ENCODE data around the gene USP21.
A peak's percentile ranks its signal among the peaks of the same experiment; 100 is the strongest.
"Not testable (repeated sequence)": the region's sequence is repeated elsewhere in the genome, so short reads cannot be mapped to it uniquely, and the experiment has no call there.

The USP21 gene

DNA sequence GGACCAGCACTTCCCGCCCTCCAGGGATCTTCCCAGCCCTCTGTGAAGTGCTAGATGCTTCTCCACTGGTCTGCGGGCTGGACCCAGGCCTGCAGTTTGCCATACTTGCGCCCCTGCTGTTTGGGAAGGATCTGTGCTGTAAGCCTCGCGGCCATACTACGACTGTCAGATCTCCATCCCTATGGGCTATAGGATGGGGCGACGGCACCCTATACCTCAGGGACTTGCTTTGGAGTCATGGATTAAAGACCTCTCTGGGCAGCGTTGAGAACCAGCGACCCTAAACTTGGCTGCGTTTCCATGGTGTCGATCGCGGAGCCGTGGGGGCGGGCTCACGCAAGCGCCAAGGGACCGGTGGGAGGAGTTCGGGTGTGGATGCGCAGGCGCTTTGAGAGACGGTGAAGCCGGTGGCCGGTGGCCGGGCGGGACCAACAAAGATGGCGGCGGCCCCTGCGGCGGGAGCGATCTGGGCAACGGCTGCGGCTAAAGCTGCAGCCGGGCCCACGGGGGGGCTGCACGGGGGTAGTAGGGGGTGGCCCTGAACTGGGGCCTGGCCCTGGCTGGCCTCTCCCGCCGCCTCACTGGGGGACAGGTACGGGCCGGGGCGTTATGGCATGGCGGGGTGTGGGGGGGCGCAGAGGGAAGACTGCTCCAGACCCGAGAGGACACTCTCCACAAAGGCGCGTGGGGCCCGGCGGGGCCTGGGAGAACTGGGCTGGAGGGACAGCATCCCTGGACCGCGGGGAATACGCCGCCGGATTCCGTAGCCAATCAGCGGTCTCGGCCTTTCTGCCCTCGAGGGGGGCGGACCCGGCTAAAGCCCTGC lies at the start of gene USP21:
Gene USP21, plus strand, starts transcription at position 414 of the 826 bp plus-strand sequence. CDS start 1,141 bp downstream, outside the sequence.
- peak; percentile 84 to 88 for DNase-seq (ENCODE audit: low read depth in 2 of 2)

DNA sequence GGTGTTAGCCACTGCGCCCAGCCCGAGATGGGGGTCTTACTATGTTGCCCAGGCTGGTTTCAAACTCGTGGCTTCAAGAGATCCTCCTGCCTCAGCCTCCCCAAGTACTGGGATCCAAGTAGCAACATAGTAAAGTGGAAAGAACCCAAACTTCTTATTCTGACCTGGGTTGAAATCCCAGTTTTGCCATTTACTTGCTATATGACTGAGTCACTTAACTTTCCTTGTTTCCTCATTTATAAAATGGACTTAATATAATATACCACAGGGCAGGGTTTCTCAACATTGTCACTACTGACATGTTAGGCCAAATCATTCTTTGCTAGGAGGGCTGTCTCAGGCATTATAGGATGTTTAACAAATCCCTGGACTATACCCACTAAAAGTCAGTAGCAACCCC lies 48.2 kb upstream of the USP21 start:
- no peak for DNase-seq (ENCODE audit: low read depth in 2 of 2)

DNA sequence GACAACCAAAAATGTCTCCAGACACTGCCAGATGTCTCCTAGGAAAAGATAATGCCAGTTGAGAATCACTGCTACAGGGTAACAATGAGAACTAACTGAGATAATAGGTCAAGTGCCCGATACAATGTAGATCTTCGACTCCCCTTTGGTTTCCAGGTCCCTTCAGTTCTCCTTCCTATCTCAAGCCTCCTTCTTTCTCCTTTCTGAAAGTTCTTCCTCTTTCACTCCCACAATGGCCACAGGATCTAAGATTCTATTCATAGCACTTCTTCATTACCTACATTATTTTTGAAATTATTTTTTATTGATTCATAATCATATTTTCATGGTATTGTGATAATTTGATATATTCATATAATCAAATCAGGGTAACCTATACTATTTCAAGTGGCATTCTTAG lies 47.8 kb upstream of the USP21 start:
- no peak for DNase-seq (ENCODE audit: low read depth in 2 of 2)

GRCh38 chr1:161113915-161114314 lies 45.4 kb upstream of the USP21 start:
- DNase-seq (ENCODE audit: low read depth in 2 of 2): no peak

DNA sequence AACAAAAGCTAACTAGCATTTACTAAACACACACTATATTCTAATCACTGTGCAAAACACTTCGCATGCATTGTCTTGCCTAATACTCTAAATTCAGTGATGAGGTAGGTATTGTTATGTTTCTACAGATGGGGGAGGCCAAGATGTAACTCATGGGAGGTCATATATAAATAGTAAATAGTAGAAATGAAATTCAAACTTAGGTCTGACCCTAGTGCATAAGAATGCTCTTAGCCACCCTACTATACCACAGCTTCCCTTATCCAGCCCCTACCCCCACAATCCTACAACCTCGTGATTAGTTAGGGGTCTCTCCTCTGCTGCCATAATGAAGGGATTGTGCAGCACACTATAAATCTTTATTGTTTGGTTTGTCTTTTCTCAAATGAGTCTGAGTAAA lies 44.7 kb upstream of the USP21 start:
- DNase-seq (ENCODE audit: low read depth in 2 of 2): no peak

DNA sequence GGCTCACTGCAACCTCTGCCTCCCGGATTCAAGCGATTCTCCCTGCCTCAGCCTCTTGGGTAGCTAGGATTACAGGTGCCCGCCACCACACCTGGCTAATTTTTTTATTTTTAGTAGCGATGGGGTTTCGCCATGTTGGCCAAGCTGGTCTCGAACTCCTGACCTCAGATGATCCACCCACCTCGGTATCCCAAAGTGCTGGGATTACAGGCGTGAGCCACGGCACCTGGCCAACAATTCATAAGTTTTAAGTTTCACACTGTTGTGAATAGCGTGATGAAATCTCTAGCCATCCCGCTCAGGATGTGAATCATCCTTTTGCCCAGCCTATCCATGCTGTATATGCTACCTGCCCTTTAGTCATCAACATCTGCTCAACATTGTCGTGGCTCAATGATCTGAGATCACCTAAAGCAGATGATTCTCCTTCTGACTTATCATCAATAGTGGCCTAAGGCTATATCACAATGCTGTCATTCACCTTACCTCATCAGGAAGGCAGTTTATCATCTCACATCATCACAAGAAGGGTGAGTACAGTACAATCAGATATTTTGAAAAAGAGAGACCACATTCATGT lies 44.1 kb upstream of the USP21 start:
- DNase-seq (ENCODE audit: low read depth in 2 of 2): peak in 1 of 2 experiments; percentile 26

DNA sequence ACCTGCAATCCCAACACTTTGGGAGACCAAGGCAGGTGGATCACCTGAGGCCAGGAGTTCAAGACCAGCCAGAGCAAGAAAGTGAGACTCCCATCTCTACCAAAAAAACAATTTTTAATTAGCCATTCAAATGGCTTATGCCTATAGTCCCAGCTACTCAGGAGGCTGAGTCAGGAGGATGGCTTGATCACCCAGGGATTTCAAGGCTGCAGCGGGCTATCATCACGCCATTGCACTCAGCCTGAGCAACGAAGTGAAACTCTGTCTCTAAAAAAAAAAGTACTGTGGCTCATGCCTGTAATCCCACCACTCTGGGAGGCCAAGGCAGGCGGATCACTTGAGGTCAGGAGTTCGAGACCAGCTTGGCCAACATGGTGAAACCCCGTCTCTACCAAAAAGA lies 43.3 kb upstream of the USP21 start:
- DNase-seq (ENCODE audit: low read depth in 2 of 2): not testable (repeated sequence)

DNA sequence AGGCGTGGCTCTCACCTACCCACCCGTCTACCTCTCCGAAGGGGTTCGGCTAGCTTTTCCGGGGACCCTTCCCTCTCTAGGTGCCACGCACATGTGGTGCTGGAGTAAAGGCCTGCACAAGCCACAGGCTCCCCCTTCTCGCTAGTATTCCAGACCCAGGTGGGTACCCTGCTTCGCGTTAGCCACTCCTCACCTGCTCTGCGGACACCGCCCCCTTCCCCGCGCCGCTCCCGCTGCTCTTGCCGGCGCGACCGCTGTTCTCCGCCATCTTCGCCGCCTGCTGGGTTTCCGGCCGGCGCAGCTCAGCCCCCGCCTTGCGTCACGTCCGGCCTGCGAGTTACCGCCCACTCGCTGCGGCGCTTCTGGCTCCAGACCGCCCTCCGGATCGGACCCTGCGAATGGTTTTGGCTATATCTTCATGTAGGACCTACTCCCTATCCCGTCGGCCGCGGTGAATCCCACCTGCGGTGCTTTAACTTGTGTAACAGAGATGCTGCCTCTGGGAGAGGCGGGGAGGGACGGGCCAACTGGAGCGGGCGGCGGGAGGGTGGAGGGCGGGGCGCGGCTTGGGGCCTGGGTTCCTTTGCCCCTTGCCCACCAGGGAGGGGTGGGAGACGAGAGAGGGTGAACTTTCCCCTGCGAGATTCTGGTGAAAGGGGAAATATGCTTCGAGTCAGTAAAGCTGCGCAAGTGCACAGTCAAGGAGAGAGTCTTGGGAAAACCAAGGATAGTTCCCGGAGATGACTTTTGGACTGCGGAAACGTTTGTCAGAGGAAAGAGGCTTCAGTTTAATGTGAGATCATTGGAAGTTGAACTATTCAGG lies 41.3 kb upstream of the USP21 start, which contains the start of the genes NIT1 and PFDN2:
Gene NIT1, plus strand, starts transcription at position 347 of the 823 bp plus-strand sequence. Its CDS starts 72 bp downstream, at position 419.
Gene PFDN2, minus strand, starts transcription at position 279 of the 823 bp plus-strand sequence. Its CDS starts 11 bp downstream, at position 268.
- DNase-seq (ENCODE audit: low read depth in 2 of 2): peak; percentile 79 to 82

- peak; percentile 51 to 59 for DNase-seq (ENCODE audit: low read depth in 2 of 2)
These were observed 40.0 kb upstream of the USP21 start for GRCh38 chr1:161119092-161119903.

DNA sequence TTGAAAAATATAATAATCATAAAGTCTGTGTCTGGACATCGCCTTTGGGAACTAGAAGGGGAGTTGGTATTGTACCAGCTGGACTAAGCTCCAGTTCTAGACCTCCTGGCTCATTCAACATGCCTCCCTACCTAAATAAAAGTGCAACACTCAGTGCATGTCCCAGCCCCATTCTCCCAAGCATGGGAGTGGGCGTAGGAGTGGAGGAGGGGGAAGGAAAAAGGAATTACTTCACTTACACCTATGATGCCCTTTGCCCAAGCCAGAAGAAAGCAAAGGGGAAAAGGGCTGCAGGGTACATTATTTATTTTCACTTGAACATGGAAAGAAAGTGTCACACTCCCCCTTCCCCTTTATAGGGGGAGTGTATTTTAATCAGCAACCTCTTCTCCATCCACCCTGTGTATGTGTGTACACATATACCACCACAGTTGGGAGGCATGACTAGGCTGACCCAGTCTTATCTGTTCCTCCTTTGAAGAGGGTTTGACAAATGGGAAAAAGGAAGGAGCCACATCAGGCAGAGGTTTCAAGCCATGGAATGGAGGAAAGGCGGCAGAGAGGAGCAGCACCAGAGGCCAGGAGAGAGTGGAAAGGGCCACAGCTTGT lies 38.2 kb upstream of the USP21 start:
- DNase-seq (ENCODE audit: low read depth in 2 of 2): no peak

- no peak for DNase-seq (ENCODE audit: low read depth in 2 of 2)
These were observed 37.5 kb upstream of the USP21 start for GRCh38 chr1:161121834-161122233.

GRCh38 chr1:161122967-161123366 lies 36.3 kb upstream of the USP21 start:
- DNase-seq (ENCODE audit: low read depth in 2 of 2): no peak

GRCh38 chr1:161127649-161128048 lies 31.7 kb upstream of the USP21 start:
- DNase-seq (ENCODE audit: low read depth in 2 of 2): no peak

DNA sequence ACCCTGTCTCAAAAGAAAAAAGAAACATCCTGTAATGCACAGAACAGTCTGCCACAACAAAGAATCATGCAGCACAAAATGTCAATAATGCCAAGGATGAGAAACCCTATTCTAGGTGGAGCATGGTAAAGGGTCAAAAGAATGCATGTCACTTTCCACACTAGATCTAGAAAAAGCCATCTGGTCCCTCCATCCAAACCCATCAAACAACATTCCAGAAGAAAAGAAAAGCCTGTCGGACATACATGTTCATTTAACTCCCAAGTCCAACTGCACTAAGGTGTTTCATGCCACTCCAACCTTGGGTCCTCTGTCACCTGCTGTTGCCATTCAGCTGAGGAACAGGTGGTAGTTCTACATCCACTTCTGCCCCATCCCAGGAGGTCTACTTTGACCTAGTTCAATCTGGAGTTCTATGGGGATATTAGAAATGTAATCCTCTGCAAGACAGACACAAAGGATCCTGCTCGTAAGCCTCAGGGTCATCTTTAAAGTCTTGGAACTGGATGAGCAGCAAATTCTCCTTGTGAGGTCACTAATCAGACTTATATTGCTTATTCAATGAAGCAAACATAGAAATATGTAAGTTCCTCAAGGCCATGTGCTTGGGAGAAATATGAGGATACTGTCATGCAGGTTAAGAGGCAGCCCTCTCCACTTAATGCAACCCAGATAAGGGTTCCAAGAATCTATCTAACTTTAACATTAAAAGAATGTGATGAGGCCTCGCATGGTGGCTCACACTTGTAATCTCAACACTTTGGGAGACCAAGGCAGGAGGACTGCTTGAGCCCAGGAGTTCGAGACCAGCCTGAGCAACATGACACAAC lies 30.5 kb upstream of the USP21 start:
- DNase-seq (ENCODE audit: low read depth in 2 of 2): no peak

DNA sequence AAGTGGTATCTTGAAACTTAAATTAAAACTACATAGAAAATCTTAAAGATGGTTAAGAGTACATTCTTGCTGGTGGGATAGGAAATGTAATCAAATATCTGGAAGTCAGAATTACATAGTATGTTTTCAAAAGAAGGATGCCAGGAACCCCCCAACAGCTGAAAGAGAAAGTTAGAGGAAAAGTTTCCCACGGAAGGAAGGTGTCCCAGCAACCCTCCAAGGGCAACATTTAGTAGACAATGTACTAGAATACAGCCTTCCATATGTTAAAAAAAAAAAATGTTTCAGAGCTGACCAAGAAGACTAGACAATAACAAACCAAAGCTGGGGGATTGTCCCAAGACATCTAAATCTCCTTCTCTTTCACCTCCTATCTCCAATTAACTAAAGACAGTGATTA lies 29.0 kb upstream of the USP21 start:
- DNase-seq (ENCODE audit: low read depth in 2 of 2): no peak

DNA sequence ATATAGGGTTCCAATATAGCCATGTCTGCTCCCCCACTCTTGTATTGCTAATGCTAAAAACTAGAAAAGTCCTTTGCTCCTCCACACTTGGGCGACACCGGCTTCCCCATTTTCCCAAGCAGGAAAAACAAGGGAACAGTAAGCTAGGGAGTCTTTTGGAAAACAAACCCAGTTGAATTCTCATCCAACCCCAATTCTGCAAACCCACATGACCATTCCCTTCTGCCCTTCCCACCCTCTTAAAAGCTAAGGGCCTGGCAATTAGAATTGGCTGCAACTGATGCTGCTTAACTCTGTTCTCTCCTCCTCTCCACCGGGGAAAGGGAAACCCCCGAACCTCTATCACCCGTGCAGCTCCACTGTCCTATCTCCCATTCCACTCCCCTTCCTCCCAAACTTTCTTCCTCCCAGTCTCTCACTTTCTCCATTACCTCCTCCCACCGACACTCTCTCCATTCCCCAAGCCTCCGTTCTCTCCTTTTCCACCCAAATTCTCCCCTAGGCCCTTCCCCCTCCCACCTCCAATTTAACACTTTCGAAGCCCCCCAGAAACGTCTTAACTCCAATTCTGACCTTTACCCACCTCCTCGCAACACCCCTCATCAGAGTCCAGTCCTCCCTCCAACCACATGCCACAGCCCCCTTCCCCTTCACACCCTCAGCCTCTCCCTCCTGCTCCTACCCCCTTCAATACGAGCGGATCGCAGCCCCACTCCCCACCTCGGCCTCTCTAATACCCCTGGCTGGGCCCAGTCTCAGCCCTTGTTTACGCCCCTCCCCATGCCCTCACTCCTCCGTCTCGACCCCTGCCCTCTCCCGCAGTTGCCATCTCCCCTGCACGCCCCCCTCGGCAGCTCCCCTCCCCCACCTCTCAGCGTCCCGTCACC lies 27.5 kb upstream of the USP21 start:
- no peak for DNase-seq (ENCODE audit: low read depth in 2 of 2)

- DNase-seq (ENCODE audit: low read depth in 2 of 2): peak; percentile 79 to 84
These were observed 26.7 kb upstream of the USP21 start, which contains the start of gene DEDD for GRCh38 chr1:161132410-161133219. DEDD (minus strand) TSS chr1:161132667; CDS start chr1:161124462, 8,205 bp downstream.

GRCh38 chr1:161133220-161133740 lies 26.0 kb upstream of the USP21 start:
- DNase-seq (ENCODE audit: low read depth in 2 of 2): no peak
